OCI-M2 (cell line): ENCODE data around the gene PARP16.
"Not testable (repeated sequence)": the region's sequence is repeated elsewhere in the genome, so short reads cannot be mapped to it uniquely, and the experiment has no call there.

Source experiments
- DNase-seq: peaks from one replicate; lab custom pipeline; 2025; ENCODE audit not compliant: unreplicated experiment; lab: John Stamatoyannopoulos, UW

Gene PARP16

DNA sequence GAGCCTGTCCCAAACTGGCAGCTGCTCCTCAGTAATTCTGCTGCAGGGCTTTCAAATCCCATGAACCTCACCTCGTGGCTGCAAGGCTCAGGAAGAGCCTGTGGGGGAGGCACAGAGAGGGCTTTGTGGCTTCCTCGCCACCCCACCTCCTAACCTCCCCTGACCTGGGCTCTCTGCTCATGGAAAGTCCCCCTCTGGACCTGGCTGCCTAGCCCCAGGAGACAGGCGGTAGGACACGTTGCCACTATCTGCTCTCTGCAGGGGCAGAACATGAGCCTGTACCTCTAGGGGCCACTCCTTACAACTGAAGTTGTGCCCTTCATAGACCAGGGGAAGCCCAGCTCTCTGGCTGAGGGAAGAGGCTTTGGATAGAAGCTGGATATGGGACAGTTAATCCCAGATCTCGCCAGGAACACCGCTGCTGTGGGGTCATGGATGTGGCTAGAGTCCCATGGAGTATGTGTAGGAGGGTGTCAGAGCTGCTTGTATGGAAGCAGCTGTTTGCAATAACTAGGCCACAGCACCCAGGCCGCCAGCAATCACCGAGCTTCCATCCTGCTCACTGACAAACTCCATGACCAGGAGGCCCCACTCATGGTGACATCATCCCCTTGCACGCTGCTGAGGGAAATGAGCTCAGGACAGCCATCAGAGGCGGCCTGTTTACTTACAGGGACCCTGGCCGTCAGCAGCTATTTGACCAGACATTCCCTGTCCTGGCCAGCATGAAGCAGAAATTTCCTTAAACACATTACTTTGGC lies 41.4 kb downstream of the PARP16 start:
- DNase-seq: no peak

DNA sequence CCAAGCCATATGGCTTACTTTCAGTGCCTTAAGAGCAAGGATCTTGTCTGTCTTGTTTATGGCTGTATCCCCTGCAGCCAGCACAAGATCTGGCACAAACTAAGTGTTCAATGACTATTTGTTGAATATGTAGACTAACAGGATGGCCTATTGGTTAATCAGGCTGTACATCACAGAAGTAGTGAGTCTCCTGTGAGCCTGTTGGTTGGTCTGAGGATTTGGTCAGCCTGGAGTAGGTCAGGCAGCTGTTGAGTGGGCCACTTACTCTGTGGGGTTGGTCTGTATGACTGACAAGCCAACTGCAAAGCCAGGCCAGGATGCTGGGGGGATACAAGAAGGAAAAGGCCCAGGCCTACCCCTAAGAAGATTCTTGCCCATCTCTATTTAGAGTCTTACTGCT lies 42.0 kb downstream of the PARP16 start:
- DNase-seq: no peak

- not testable (repeated sequence) for DNase-seq
Measured at GRCh38 chr15:65236443-65236842, 50.2 kb downstream of the PARP16 start.

GRCh38 chr15:65233696-65234095 lies 53.0 kb downstream of the PARP16 start:
- DNase-seq: no peak

- no peak for DNase-seq
Measured at GRCh38 chr15:65232520-65232919, 54.2 kb downstream of the PARP16 start.

DNA sequence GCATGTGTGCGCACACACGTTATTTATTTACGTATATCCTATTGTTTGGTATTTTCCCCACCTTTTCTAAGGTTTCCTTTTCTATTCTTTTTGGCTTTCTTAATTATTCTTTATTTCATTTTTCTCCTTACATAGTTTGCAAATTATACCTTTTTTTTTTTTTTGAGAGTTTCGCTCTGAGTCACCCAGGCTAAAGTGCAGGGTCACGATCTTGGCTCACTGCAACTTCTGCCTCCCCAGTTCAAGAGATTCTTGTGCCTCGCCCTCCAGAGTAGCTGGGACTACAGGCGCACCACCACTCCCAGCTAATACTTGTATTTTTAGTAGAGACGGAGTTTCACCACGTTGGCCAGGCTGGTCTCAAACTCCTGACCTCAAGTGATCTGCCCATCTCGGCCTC lies 55.4 kb downstream of the PARP16 start:
- DNase-seq: no peak

DNA sequence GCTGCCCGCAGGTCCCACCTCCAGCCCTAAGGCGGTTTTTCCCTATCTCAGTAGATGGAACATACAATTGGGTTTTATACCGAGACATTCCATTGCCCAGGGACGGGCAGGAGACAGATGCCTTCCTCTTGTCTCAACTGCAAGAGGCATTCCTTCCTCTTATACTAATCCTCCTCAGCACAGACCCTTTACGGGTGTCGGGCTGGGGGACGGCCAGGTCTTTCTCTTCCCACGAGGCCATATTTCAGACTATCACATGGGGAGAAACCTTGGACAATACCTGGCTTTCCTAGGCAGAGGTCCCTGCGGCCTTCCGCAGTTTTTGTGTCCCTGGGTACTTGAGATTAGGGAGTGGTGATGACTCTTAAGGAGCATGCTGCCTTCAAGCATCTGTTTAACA lies 59.8 kb downstream of the PARP16 start:
- not testable (repeated sequence) for DNase-seq

- DNase-seq: no peak
Measured at GRCh38 chr15:65226221-65226620, 60.5 kb downstream of the PARP16 start.

- DNase-seq: no peak
Measured at GRCh38 chr15:65223996-65224395, 62.7 kb downstream of the PARP16 start.

DNA sequence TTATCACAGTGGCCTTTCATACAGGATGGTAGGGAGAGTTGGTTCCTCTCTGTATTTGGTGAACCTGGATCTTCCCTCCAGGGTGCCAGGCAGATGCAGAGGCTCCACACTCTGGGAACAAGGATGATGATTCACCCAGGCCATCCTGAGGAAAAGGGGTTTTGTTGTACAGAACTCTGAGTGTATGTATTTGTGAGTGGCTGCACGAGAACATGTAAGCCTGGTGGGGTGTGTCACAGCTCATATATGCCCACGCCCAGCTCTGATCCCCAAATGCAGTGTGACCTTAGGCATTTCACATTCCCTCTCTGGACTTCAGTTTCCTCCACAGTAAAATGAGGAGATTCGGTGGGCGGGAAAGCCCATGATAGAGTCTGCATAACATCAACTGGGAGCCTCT lies 63.8 kb downstream of the PARP16 start:
- DNase-seq: no peak

- no peak for DNase-seq
Measured at GRCh38 chr15:65221697-65222096, 65.0 kb downstream of the PARP16 start.

- no peak for DNase-seq
Measured at GRCh38 chr15:65219137-65219536, 67.5 kb downstream of the PARP16 start.

DNA sequence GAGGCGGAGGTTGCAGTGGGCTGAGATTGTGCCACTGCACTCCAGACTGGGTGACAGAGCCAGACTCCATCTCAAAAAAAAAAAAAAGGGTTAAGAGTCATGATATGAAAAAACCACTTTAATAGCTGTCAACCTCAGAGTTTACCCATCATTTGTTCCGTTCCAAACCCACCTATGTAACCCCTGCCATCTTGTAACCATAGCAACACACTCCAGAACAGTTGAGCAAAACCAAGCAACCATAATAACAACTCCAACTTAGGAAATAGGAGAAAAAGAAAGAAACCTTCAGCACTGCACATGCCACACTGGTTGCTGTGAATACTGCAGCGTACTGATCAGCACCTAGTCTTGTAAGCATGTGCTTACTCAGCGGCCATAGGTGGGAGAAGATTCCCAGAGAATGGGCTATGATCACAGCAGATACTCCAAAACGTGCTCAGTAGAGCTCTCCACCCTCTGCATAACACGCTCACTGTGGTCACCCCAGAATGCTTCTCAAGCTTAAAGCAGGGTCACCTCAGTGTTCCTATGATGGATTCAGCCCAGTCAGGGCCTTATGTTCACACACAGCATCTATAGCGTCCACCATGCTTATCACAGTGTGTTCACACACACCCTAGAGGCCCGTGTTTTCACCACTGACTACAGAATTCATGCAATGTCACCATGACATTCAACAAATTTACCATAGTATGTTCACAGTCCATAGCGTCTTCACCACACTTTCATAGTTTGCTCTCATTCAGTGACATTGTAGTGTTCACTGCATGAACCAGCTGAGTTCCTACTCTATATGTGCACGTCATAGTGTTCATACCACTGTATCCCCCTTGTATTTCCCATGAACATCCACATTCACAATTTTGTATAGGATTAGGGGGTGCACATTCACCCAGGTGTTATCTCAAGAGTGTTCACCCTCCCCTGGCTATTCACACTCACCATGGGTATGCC lies 68.9 kb downstream of the PARP16 start:
- DNase-seq: no peak

DNA sequence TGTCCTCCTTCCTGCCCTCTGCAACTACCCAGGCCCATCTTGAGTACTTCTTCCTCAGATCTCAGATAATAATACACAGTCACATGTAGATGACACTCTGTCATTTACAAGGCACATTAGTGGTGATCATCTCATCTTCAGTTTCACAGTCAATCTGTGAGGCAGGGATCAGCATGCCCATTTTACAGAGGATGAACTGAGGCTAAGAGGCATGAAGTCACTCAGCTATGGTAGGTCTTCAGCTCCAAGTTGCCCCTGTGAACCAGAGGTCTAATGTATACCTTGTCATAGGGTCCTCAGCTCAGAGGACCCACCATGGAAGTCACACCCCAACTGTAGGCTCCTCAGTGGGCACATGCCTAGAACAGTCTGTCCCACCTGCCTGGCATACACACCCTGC lies 71.2 kb downstream of the PARP16 start:
- no peak for DNase-seq

- no peak for DNase-seq
Measured at GRCh38 chr15:65214010-65214409, 72.7 kb downstream of the PARP16 start.

- no peak for DNase-seq
Measured at GRCh38 chr15:65213241-65213640, 73.4 kb downstream of the PARP16 start.

- DNase-seq: no peak
Measured at GRCh38 chr15:65212097-65212496, 74.6 kb downstream of the PARP16 start.

DNA sequence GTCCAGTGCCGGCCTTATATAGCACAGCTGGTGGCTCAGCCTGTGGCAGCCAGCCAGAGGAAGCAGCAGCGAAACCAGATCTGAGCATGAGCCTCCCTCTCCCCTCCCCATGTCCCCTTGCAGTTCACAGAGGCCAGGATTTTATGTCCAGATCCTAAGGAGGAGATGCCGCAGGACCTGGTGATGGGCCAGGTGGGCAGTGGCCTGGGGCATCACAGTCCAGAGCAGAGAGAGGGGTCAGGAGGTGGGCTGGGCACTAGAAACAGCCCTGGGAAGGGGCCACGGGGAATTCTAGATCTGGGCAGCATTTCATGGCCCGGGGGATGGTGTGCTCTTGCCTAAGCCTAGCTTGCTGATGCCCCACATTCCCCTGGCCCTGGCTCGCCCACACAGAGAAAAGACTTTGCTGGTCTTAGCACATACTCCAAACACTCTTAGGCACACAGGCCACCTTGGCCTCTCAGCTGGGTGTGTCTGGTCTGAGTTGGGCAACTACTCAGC lies 75.2 kb downstream of the PARP16 start:
- no peak for DNase-seq

GRCh38 chr15:65210770-65211481 lies 75.8 kb downstream of the PARP16 start, which contains the start of gene CILP:
Gene CILP, minus strand, starts transcription at chr15:65211473. Its CDS starts 1,718 bp downstream, at chr15:65209755.
- no peak for DNase-seq

DNA sequence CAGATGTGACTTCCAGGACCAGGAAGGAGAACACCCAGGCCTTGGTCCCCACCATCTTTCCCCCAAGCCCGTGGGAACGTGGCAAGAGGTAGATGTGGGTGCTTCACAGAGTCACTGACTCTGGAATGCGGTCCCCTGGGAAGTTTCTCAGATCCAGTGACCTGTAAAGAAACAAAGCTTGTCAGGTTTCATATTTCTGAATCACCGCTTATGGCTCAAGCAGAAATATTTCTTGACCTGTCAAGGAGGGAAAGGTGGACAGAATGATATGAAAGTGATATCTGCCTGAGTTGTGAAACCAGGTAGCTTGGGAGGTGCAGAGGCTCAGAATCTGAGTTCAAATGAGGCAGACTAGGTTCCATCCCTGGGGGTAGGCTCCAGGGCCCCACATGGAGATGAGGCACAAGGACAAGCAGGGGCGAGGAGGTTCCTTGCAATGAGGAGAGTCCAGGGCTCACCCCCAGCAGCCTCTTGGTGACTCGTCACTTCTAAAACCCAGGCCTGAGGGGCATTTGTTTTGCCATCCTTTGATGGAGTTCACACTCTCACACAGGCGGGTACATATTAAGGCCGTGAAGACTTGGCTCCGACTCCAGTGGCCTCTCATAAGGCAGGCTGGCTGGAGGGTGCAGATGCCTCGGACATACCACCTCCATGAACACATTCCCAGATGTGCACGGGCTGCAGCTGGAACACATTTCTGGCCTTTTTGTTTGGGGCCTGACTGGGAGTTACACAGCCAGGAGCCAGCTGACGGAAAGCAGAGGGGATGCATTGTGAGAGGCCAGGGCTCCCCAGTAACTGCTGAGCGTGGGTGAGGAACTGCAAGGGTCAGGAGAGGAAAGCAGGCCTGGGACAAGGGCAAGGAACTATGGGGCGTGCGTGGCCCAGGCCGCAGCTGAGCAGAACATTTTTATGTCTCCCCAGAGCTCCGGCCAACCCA lies 76.7 kb downstream of the PARP16 start:
- DNase-seq: no peak
